Trophoblast cell (in vitro differentiated cells and primary cell): ENCODE data around the gene TAS2R40.

Source experiments
- DNase-seq, 2 donors: peaks; one replicate each; pipeline ENCODE4 v3.0.0-alpha.2; 2016
- H2AFZ ChIP-seq: 2 replicates; pipeline ENCODE4 v1.6.1; 2013; ENCODE audit warnings: low read length, moderate library complexity, mild to moderate bottlenecking; ENCODE audit not compliant: insufficient read depth, poor library complexity
- H2AK5ac ChIP-seq: 2 replicates; pipeline ENCODE4 v1.6.1; 2013; ENCODE audit warnings: mild to moderate bottlenecking, low read length
- H2BK120ac ChIP-seq: 2 replicates; pipeline ENCODE4 v1.6.1; 2013; ENCODE audit warnings: low read length, mild to moderate bottlenecking, moderate library complexity; ENCODE audit not compliant: insufficient read depth, poor library complexity
- H2BK12ac ChIP-seq: 2 replicates; pipeline ENCODE4 v1.6.1; 2013; ENCODE audit warnings: mild to moderate bottlenecking, low read length, moderate library complexity
- H2BK5ac ChIP-seq: 2 replicates; pipeline ENCODE4 v1.6.1; 2013; ENCODE audit warnings: low read length, low read depth, moderate library complexity, mild to moderate bottlenecking; ENCODE audit not compliant: poor library complexity
- H3K14ac ChIP-seq: 2 replicates; pipeline ENCODE4 v1.6.1; 2013; ENCODE audit warnings: mild to moderate bottlenecking, low read length
- H3K18ac ChIP-seq: 2 replicates; pipeline ENCODE4 v1.6.1; 2013; ENCODE audit warnings: mild to moderate bottlenecking, low read length
- H3K23ac ChIP-seq: 2 replicates; pipeline ENCODE4 v1.6.1; 2013; ENCODE audit warnings: low read length
- H3K27ac ChIP-seq: 2 replicates; pipeline ENCODE4 v1.5.1; 2013; ENCODE audit warnings: low read depth, mild to moderate bottlenecking, inconsistent platforms, low read length, moderate library complexity
- H3K27me3 ChIP-seq: 2 replicates; pipeline ENCODE4 v1.6.1; 2013; ENCODE audit warnings: inconsistent platforms, mild to moderate bottlenecking, low read length, moderate library complexity; ENCODE audit not compliant: insufficient read depth
- H3K36me3 ChIP-seq, 2 experiments: 1 replicate in 1 of 2; 2 replicates in 1 of 2; pipeline ENCODE4 v1.6.1; 2013; ENCODE audit warnings: low read length in 2 of 2, mild to moderate bottlenecking in 2 of 2, moderate library complexity in 1 of 2; ENCODE audit not compliant: insufficient read depth in 2 of 2, control insufficient read depth in 1 of 2
- H3K4ac ChIP-seq: 2 replicates; pipeline ENCODE4 v1.6.1; 2013; ENCODE audit warnings: low read depth, mild to moderate bottlenecking, low read length, moderate library complexity
- H3K4me1 ChIP-seq, 2 experiments: 1 replicate in 1 of 2; 2 replicates in 1 of 2; pipeline ENCODE4 v1.6.1; 2013; ENCODE audit warnings: low read length in 2 of 2, mild to moderate bottlenecking in 2 of 2, moderate library complexity in 1 of 2; ENCODE audit not compliant: insufficient read depth in 2 of 2, control insufficient read depth in 1 of 2
- H3K4me2 ChIP-seq: 2 replicates; pipeline ENCODE4 v1.6.1; 2013; ENCODE audit warnings: inconsistent platforms, mild to moderate bottlenecking, low read length, moderate library complexity
- H3K4me3 ChIP-seq: 2 replicates; pipeline ENCODE4 v1.5.1; 2013; ENCODE audit warnings: mild to moderate bottlenecking, low read depth, low read length, inconsistent platforms
- H3K79me1 ChIP-seq: one replicate; pipeline ENCODE4 v1.6.1; 2013; ENCODE audit warnings: low read length
- H3K79me2 ChIP-seq: 2 replicates; pipeline ENCODE4 v1.6.1; 2013; ENCODE audit warnings: low read length, mild to moderate bottlenecking; ENCODE audit not compliant: control insufficient read depth, insufficient read depth, poor library complexity
- H3K9ac ChIP-seq: 2 replicates; pipeline ENCODE4 v1.6.1; 2013; ENCODE audit warnings: mild to moderate bottlenecking, low read length
- H3K9me3 ChIP-seq: 2 replicates; pipeline ENCODE4 v1.6.1; 2013; ENCODE audit warnings: low read depth, mild to moderate bottlenecking, control low read depth, inconsistent platforms, low read length; ENCODE audit not compliant: insufficient read depth
- H4K12ac ChIP-seq: 2 replicates; pipeline ENCODE4 v1.6.1; 2013; ENCODE audit warnings: low read depth, mild to moderate bottlenecking, low read length, moderate library complexity
- H4K8ac ChIP-seq: 2 replicates; pipeline ENCODE4 v1.6.1; 2013; ENCODE audit warnings: low read depth, mild to moderate bottlenecking, low read length, moderate library complexity
- H4K91ac ChIP-seq: one replicate; pipeline ENCODE4 v1.6.1; 2013; ENCODE audit warnings: low read depth, mild to moderate bottlenecking, low read length, moderate library complexity
- WGBS: extraction: QIAGEN DNeasy Blood & Tissue Kit; methylation state at CpG from one replicate; pipeline ENCODE4 v1.1.7; 2013; ENCODE audit warnings: missing lambda C conversion rate; ENCODE audit not compliant: insufficient read length, insufficient coverage; ENCODE audit errors: extremely low coverage; 5-methylcytosine and 5-hydroxymethylcytosine counted together

Gene TAS2R40

GRCh38 chr7:143252006-143252405, 30.2 kb downstream of the TAS2R40 start:
- no peak overlapping the region for H3K4ac ChIP-seq
- H2BK5ac ChIP-seq, result no peak overlapping the region
- DNase-seq, result no peak
- WGBS, result no CpG with 5 or more reads among the region's 2 CpGs
- H2BK12ac ChIP-seq, result no peak overlapping the region
- H3K4me3 ChIP-seq, result no peak overlapping the region
- H3K14ac ChIP-seq, result no peak overlapping the region
- no peak overlapping the region for H2BK120ac ChIP-seq
- no peak overlapping the region for H3K18ac ChIP-seq
- H3K9ac ChIP-seq, result no peak overlapping the region
- peaks cover 4% of the 10 kb centered on the region for H3K79me1 ChIP-seq
- H3K27me3 ChIP-seq, result no peaks in the 10 kb centered on the region
- no peaks in the 10 kb centered on the region for H3K36me3 ChIP-seq
- no peak overlapping the region for H3K4me2 ChIP-seq
- peaks cover 2 to 6% of the 10 kb centered on the region in 2 experiments for H3K4me1 ChIP-seq
- no peak overlapping the region for H4K91ac ChIP-seq
- no peak overlapping the region for H2AK5ac ChIP-seq
- H2AFZ ChIP-seq, result no peak overlapping the region
- H4K8ac ChIP-seq, result no peak overlapping the region
- peaks cover 2% of the 10 kb centered on the region for H3K9me3 ChIP-seq
- no peak overlapping the region for H3K27ac ChIP-seq
- no peak overlapping the region for H3K23ac ChIP-seq
- no peak overlapping the region for H4K12ac ChIP-seq
- H3K79me2 ChIP-seq, result no peaks in the 10 kb centered on the region

GRCh38 chr7:143255564-143255963, 33.7 kb downstream of the TAS2R40 start:
- Histone ChIP-seq H3K18ac (no peak overlapping the region), H3K36me3 (no peaks in the 10 kb centered on the region), H3K23ac (no peak overlapping the region), H4K12ac (no peak overlapping the region), H2AK5ac (no peak overlapping the region), H2AFZ (no peak overlapping the region), H3K4ac (no peak overlapping the region), H3K9ac (no peak overlapping the region), H3K4me3 (no peak overlapping the region), H3K27me3 (no peaks in the 10 kb centered on the region), H3K4me2 (no peak overlapping the region), H2BK5ac (no peak overlapping the region), H3K4me1 (no peaks in the 10 kb centered on the region), H3K14ac (no peak overlapping the region), H2BK12ac (no peak overlapping the region), H3K79me1 (peaks cover 2% of the 10 kb centered on the region), H4K8ac (no peak overlapping the region), H3K79me2 (no peaks in the 10 kb centered on the region), H4K91ac (no peak overlapping the region), H3K9me3 (peaks cover 2% of the 10 kb centered on the region), H3K27ac (no peak overlapping the region), H2BK120ac (no peak overlapping the region)
- WGBS, result no CpG with 5 or more reads among the region's 3 CpGs
- DNase-seq, result no peak

GRCh38 chr7:143256325-143256724, 34.5 kb downstream of the TAS2R40 start:
- Histone ChIP-seq H3K9me3 (peaks cover 2% of the 10 kb centered on the region), H3K27me3 (no peaks in the 10 kb centered on the region), H3K4me2 (no peak overlapping the region), H2AFZ (no peak overlapping the region), H3K36me3 (no peaks in the 10 kb centered on the region), H4K8ac (no peak overlapping the region), H2BK120ac (no peak overlapping the region), H2BK12ac (no peak overlapping the region), H3K79me2 (no peaks in the 10 kb centered on the region), H3K18ac (no peak overlapping the region), H4K91ac (no peak overlapping the region), H3K4me1 (no peaks in the 10 kb centered on the region), H4K12ac (no peak overlapping the region), H3K4me3 (no peak overlapping the region), H3K9ac (no peak overlapping the region), H2BK5ac (no peak overlapping the region), H3K27ac (no peak overlapping the region), H3K14ac (no peak overlapping the region), H3K23ac (no peak overlapping the region), H3K79me1 (peaks cover 2% of the 10 kb centered on the region), H3K4ac (no peak overlapping the region), H2AK5ac (no peak overlapping the region)
- DNase-seq, result no peak
- WGBS, result no CpG with 5 or more reads among the region's 3 CpGs

GRCh38 chr7:143256932-143257331, 35.1 kb downstream of the TAS2R40 start:
- Histone ChIP-seq H3K23ac (no peak overlapping the region), H3K27ac (no peak overlapping the region), H4K8ac (no peak overlapping the region), H3K9ac (no peak overlapping the region), H3K79me2 (no peaks in the 10 kb centered on the region), H3K18ac (no peak overlapping the region), H3K4me3 (no peak overlapping the region), H3K79me1 (no peaks in the 10 kb centered on the region), H2BK5ac (no peak overlapping the region), H2AFZ (no peak overlapping the region), H3K4ac (no peak overlapping the region), H4K12ac (no peak overlapping the region), H3K9me3 (peaks cover 2% of the 10 kb centered on the region), H3K4me2 (no peak overlapping the region), H3K27me3 (no peaks in the 10 kb centered on the region), H2BK12ac (no peak overlapping the region), H3K4me1 (no peaks in the 10 kb centered on the region), H4K91ac (no peak overlapping the region), H2BK120ac (no peak overlapping the region), H3K14ac (no peak overlapping the region), H3K36me3 (no peaks in the 10 kb centered on the region), H2AK5ac (no peak overlapping the region)
- no peak for DNase-seq
- no CpG with 5 or more reads among the region's 4 CpGs for WGBS
